Choroid plexus epithelial cell (primary cell): ENCODE measurements around the gene MAU2.
A peak's percentile ranks its signal among the peaks of the same experiment; 100 is the strongest.

Experiments used
- DNase-seq: peaks from one replicate; pipeline ENCODE4 v3.0.0-alpha.2; 2010; ENCODE audit warnings: low read depth
- H3K4me3 ChIP-seq: 2 replicates; pipeline ENCODE4 v1.5.1; 2011; ENCODE audit warnings: low read depth, mild to moderate bottlenecking, control low read depth, low read length, moderate library complexity
- TF ChIP-seq, protein P1 (sequence below): conservative IDR thresholded peaks from 2 replicates; pipeline ENCODE4 v1.5.1; 2011; ENCODE audit warnings: low read depth, mild to moderate bottlenecking, control low read depth, inconsistent platforms, low read length, moderate library complexity

MAU2 gene

DNA sequence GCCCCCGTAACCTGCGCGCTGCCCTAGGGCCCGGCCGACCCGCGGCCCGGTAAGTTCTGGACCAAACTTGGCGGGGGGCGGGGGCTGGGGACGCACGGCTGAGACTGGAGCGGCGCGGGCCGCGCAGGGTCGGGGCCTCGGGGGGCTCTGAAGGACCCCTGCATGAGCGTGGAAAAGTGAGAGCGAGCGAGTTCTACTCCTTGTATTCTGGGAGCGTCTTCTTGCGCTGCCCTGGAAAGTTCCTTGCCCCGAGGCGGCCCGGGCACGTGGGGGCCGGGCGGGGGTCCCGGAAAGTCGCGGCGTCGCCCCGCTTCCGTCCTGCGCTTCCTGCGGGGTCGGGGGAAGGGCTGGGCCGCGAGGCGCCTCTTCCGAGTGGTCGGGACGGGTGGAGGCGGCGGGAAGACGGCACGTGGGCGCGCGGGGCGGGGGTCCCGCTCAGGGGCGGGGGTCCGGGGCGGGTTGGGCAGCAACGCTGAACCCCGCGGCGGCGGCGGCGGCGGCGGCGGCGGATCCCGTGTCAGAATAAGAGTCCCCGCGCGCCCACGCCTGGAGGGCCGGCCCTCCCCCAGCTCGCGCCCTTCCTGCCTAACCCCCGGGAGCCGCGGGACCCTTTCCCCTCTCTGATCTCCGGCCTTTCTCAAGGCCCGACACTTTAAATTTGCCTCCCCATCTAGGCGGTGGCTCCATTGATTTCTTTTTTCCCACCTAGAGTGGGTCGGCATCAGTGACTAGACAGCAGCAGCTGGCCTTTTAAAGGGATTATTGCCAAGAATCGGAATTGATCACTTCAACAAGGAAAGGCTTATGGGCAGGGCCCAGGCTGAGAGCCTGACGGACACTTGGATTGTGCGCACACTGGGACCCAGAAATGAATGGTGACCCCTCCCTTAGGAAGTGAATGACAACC is 85.6 kb downstream of the MAU2 start:
- DNase-seq = peak; percentile 52
- peak overlapping the region; percentile 76 for H3K4me3 ChIP-seq
- TF ChIP-seq, protein P1, sequence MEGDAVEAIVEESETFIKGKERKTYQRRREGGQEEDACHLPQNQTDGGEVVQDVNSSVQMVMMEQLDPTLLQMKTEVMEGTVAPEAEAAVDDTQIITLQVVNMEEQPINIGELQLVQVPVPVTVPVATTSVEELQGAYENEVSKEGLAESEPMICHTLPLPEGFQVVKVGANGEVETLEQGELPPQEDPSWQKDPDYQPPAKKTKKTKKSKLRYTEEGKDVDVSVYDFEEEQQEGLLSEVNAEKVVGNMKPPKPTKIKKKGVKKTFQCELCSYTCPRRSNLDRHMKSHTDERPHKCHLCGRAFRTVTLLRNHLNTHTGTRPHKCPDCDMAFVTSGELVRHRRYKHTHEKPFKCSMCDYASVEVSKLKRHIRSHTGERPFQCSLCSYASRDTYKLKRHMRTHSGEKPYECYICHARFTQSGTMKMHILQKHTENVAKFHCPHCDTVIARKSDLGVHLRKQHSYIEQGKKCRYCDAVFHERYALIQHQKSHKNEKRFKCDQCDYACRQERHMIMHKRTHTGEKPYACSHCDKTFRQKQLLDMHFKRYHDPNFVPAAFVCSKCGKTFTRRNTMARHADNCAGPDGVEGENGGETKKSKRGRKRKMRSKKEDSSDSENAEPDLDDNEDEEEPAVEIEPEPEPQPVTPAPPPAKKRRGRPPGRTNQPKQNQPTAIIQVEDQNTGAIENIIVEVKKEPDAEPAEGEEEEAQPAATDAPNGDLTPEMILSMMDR = no peak

DNA sequence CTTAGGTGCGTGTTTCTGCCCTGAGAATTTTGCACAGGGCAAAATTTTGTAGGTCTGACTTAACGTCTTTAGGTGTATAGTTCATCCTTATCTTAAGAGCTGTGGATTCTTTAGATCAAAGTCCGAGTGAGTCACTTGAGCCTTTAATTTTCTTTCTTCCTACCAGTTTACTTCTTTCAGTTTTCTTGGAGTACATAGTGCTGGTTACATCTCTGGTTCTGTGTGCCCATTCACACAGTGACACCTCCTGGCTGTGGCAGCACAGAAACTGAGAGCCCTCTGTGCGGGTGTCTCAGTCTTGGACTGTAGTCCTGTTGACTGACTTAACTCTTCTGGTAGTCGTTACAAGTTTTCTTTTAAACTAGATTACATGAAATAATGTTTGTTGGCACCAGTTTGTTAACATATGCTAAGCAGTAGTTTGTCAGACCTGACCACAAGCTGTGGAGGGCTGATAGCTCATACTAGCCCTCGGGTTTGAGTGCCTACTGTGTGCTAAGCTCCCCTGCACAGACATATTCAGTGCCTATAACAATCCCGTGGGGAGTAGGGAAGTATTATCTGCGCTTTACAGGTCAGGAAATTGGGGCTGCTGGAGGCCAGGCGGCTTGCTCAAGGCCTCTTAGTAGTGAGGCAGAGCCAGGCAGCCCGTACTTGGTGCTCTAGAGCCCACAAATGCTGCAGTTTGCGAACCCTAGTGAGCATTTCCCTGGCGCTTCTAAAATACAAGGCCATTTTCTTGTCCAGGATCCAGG is 86.4 kb downstream of the MAU2 start:
- peak; percentile 52 for DNase-seq

DNA sequence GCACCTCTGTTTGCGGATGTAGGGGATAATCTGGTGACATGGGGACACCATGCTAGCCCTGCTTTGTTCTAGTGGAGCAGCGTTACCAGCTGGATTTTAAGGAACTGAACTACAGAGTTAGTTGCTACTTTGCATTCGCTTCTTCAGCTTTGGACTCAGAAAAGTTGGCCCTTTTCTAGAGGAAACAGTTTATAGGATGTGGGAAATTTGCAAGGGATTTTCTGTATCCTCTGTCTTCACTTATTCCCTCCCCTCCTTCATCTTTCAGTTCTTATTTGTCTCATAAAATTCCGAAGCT is 87.0 kb downstream of the MAU2 start:
- peak overlapping the region; percentile 76 for H3K4me3 ChIP-seq
- no peak for DNase-seq
- TF ChIP-seq, protein P1 = no peak

More for the DNA sequence above, 86.4 kb downstream of the MAU2 start:
- TF ChIP-seq, protein P1 = peak; percentile 45
- H3K4me3 ChIP-seq = peak overlapping the region; percentile 76
